OCI-M2 (cell line): Measurements from ENCODE around the gene CCL5.

Experiments used
- DNase-seq: peaks from one replicate; lab custom pipeline; 2025; ENCODE audit not compliant: unreplicated experiment; lab: John Stamatoyannopoulos, UW

CCL5 gene

DNA sequence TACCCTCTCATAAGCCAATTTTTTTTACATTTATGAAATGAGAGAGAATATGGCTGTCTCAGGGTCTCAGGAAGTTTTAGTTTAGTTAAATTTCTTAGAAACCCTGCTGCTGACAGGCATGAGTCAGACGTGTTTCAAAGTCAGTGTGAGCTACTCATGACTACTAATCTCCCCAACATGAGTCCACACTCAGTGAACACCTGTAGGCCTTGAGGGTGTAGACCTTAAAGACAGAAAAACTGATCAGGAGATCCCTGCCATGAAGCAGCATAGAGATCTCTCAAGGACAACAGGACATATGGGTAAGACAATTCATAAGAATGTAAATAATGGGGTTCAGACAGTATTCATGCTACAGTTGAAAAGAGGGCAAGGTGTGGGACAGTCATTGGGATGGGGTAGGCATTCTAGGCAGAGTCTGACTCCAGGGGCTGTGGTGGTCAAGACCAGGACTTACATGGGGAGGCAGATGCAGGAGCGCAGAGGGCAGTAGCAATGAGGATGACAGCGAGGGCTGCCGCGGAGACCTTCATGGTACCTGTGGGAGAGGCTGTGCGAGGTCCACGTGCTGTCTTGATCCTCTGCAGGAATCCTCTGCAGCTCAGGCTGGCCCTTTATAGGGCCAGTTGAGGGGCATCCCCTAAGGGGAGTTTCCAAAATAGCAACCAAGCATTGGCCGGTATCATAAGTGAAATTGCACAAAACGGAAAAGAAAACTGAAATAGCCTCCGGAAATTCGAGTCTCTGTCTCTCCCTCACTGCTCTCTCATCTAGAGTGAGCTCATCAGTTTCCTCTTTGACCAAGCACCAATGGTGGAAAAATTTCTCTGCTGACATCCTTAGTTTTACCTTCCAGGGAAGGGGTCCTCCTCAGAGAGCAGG is at the start of gene CCL5:
TSS of gene CCL5 (minus strand) at position 588 of the 882 bp plus-strand sequence.
- no peak for DNase-seq

DNA sequence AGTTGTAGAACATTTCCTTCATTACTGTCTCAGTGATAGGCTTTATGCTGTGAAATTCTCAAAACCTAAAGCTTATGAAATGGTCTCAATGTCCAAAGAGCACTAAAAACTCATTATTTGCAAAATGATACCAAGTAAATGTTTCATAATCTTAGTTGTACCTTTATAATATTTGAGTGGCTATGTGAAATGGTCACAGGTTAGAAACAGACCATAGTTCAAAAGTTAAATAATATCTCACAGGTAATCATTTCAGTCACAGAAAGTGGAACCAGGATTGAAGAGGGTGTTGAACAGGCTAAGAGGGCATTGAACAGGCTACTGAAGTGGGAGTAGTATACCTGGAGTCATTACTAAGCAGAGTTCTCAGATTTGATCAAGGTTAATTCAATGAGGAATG is 47.6 kb upstream of the CCL5 start:
- no peak for DNase-seq

DNA sequence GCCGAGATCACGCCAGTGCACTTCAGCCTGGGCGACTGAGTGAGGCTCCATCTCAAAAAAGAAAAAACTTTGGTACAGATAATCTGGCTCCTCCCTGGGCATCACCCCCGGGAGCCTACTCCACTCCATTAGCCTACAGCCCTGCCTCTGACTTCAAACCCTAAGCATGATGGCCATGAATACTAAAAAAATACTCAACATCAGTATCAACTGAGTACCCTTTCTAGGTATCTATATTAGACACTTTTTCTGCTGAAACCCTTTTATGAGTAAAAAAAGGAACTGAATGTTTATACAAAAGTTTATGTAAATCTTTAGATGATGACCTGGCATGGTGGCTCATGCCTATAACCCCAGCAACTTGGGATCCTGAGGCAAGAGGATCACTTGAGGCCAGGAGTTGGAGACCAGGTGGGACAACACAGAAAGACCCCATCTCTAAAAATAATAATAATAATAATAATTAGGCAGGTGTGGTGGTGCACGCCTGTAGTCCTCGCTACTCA is 43.5 kb upstream of the CCL5 start:
- no peak for DNase-seq

DNA sequence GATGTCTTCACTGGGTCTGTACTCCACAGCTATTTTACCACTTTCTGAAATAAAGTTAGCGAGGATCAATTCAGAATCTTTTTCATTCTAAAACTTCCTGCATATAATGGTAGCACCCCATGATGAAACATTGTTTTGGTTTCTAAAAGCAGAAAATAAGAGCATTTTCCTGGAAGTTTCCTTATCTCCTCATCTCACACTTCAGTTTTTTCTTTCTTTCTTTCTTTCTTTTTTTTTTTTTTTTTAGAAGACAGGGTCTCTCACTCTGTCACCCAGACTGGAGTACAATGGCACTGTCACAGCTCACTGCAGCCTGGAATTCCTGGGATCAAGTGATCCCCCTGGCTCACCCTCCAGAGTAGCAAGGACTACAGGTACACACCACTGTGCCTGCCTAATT is 40.1 kb upstream of the CCL5 start:
- DNase-seq, result no peak

DNA sequence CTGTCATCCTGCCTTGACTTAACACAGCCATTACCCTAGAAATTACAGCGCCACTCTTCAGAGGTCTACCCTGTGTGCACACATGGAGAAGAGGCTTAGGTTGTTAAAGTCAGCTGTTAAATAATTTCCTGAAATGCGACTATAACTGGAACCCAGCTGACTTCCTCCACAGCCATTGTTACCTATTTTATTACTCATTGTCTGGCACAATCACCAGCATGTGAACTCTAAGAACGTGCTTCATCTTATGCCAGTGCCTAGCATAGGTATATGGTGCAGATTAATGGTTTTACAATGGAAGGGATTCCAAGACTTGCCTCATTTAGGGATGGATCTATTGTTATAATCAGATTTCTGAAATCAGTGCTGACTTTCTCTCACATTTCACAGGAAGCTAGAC is 38.5 kb upstream of the CCL5 start:
- no peak for DNase-seq

GRCh38 chr17:35917519-35918213 is 37.5 kb upstream of the CCL5 start:
- no peak for DNase-seq

DNA sequence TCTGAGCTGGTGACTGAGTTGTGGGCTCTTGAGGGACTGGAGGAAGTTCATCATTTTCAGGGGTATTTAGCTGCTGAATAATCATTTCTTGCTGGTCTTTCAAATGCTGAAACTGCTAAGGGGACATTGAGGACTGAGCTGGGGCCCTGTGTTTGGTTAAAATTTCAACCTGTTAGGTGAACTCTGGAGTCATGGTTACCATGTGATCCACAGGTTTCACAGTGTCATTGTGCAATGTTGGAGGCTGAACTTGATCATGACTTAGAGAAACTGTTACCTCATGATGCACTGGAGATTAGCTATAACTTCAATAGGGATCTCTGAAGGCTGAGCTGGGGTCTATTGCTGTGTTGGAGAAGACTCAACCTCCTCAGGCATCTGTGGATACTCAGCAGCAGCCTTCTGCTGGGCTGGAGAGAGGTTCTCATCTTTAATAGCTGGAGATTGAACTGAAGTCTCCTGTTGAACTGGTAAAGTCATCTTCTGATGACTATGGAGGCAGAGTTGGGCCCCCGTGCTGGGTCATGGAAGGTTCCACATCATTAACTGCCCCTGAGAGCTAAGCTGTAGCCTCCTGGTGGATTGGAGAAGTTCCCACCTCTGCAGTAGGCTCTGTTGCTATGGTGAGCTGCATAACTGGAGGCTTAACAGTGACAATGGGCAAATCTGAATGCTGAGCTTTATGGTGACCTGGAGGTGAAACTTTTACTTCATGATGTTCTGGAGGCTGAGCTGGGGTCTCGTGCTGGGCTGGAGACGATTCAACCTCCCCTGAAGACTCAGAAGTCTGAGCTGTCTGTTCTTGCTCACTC is 35.2 kb upstream of the CCL5 start:
- no peak for DNase-seq

- no peak for DNase-seq
Observed at GRCh38 chr17:35914354-35914753, 34.2 kb upstream of the CCL5 start.

GRCh38 chr17:35913609-35914008 is 33.4 kb upstream of the CCL5 start:
- no peak for DNase-seq

GRCh38 chr17:35912942-35913341 is 32.8 kb upstream of the CCL5 start:
- no peak for DNase-seq

- no peak for DNase-seq
Observed at GRCh38 chr17:35912339-35912912, 32.3 kb upstream of the CCL5 start.

DNA sequence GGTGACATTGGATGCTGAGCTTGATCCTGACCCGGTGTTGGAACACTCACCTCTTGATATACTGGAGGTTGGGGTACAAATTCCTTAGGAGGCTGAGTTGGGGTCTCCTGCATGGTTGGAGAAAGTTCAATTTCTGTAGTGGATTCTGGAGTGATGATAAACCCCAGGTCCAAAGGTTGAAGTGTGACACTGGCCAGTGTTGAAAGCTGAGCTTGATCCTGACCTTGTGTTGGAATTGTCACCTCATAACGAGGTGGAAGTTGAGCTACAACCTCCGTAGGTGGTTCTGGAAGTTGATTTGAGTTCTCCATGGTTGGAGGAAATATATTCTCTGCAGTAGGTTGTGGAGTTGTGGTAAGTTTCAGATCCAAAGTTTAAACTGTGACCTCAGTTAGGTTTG is 29.2 kb upstream of the CCL5 start:
- no peak for DNase-seq

- DNase-seq, result no peak
Observed at GRCh38 chr17:35907691-35908090, 27.5 kb upstream of the CCL5 start.

GRCh38 chr17:35906926-35907637 is 26.9 kb upstream of the CCL5 start:
- DNase-seq, result no peak

DNA sequence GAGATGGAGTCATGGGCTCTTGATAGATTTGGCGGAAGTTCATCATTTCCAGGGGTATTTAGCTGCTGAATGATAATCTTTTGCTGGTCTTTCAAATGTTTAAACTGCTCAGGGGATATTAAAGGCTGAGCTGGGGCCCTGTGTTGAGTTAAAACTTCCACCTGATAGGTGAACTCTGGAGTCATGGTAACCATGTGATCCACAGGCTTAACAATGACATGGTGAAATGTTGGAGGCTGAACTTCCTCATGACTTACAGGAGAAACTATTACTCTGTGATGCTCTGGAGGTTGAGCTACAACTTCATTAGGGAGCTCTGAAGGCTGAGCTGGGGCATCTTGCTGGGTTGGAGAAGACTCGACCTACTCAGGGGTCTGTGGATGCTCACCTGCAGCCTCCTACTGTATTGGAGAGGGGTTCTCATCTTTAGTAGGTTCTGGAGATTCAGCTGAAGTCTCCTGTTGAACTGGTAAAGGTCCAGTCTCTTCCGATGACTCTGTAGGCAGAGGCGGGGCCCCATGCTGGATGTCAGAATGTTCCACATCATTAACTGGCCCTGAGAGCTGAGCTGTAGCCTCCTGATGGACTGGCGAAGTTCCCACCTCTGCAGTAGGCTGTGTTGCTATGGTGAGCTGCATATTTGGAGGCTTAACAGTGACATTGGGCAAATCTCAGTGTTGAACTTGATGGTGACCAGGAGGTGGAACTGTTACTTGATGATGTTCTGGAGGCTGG is 26.2 kb upstream of the CCL5 start:
- DNase-seq, result no peak

DNA sequence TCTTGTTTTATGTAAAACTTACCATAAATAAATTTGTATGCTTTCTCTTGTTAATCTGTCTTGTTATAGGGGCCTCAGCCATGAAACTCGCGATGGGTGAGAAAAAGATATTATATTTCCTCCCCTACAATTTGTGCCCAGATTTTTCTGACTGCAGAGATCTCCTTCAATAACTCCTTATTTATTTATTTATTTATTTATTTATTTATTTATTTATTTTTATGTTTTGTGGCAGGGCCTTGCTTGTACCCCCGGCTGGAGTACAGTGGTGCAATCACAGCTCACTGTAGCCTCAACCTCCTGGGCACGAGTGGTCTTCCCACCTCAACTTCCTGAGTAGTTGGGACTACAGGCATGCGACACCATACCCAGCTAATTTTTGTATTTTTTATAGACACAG is 23.3 kb upstream of the CCL5 start:
- DNase-seq, result no peak

- no peak for DNase-seq
Observed at GRCh38 chr17:35901631-35902175, 21.5 kb upstream of the CCL5 start.

- no peak for DNase-seq
Observed at GRCh38 chr17:35900708-35901480, 20.7 kb upstream of the CCL5 start.

DNA sequence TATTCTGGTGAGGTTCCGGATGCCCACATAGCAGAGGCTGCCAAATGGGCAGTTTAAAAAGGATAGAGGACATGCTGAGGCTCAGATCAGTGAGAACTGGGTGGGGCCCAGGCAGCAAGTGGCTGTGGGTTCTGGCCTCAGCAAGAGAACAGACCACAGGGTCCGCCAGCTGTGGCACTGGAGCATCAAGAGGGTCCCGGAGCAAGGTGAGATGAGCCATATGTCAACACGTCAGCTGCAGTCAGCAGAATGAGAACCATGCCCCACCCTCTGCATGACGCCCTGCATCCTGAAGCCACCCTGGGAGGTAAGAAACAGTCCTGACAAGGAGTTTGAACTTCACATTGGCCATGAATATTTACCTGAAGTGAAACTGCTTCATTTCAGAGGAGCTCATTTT is 20.1 kb upstream of the CCL5 start:
- DNase-seq, result no peak
